ENCODE measurements around the gene PCBD2. TPM values are rescaled to one million over a fixed set of nuclear protein-coding genes. Genes with fewer than 3 reads are reported as not detected.

The PCBD2 gene
- total RNA-seq, 4 donors from 2014 or later = 8.0 to 12.8 (median 8.8) TPM

DNA sequence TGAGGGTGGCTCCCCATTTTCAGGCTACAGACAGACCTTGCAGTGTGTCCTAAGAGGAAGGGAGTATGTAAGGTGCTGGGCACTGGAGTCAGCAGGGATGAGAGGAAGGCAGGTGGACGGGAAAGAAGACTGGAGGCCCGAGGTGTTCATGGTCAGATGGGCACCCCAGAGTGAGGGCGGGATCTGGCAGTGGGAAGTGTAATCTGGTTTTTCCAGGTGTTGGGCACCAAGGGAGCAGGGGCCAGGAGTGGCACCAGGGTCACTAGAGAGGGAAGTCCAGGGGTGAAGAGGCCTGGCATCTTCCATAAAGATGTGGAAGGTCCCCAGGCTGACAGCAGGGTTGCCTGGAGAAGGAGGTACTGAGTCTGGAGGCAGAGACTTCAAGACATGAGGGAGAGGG, 99.4 kb downstream of the PCBD2 start:
- no peaks in the 10 kb centered on the region for H3K9me3 ChIP-seq
- 91 to 94% methylated on average over 3 of the region's 3 CpGs for WGBS, 2 donors
- intact Hi-C loops (cut with DNase I) = no loop called here
- no peak overlapping the region for H3K4me3 ChIP-seq
- no peaks in the 10 kb centered on the region for H3K4me1 ChIP-seq
- H3K27ac ChIP-seq = no peak overlapping the region
- peaks cover 0 to 1% (median 0%) of the 10 kb centered on the region in 3 donors for H3K36me3 ChIP-seq
- DNase-seq = no peak
- no peak for TF ChIP-seq POLR2A (IDR thresholded peaks at IDR 0.05)
- TF ChIP-seq, protein P1, sequence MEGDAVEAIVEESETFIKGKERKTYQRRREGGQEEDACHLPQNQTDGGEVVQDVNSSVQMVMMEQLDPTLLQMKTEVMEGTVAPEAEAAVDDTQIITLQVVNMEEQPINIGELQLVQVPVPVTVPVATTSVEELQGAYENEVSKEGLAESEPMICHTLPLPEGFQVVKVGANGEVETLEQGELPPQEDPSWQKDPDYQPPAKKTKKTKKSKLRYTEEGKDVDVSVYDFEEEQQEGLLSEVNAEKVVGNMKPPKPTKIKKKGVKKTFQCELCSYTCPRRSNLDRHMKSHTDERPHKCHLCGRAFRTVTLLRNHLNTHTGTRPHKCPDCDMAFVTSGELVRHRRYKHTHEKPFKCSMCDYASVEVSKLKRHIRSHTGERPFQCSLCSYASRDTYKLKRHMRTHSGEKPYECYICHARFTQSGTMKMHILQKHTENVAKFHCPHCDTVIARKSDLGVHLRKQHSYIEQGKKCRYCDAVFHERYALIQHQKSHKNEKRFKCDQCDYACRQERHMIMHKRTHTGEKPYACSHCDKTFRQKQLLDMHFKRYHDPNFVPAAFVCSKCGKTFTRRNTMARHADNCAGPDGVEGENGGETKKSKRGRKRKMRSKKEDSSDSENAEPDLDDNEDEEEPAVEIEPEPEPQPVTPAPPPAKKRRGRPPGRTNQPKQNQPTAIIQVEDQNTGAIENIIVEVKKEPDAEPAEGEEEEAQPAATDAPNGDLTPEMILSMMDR (IDR thresholded peaks at IDR 0.05) = no peak
- no peaks in the 10 kb centered on the region for H3K27me3 ChIP-seq

DNA sequence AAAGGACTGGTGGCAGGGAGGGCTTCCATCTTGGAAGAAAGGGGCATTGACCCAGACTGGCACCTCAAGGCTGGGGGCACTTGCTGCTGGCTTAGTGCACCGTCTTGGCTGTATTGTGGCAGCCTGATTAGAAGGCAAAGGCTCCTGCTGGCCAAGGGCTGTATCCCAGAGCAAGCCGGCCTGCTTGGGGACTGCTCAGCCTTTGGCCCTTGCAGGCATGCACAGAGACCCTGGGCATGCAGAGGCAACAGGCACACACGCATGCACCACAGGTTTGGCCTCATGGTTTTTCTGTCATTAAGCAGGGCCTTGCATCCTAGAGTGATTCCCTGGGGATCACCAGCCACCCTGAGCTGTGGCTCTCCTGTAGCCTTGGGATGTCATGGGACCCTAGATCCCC, 100.1 kb downstream of the PCBD2 start:
- peaks cover 0 to 6% (median 0%) of the 10 kb centered on the region in 3 donors for H3K36me3 ChIP-seq
- no peaks in the 10 kb centered on the region for H3K27me3 ChIP-seq
- H3K9me3 ChIP-seq = no peaks in the 10 kb centered on the region
- no peaks in the 10 kb centered on the region for H3K4me1 ChIP-seq
- intact Hi-C loops (cut with DNase I) = no loop called here
- H3K27ac ChIP-seq = no peak overlapping the region
- no peak for TF ChIP-seq POLR2A (IDR thresholded peaks at IDR 0.05)
- TF ChIP-seq, protein P1 (IDR thresholded peaks at IDR 0.05) = no peak
- WGBS, 2 donors = 80% methylated on average over 2 of the region's 3 CpGs; no CpG with 5 or more reads in 1 of the 2 donors
- no peak overlapping the region for H3K4me3 ChIP-seq
- no peak for DNase-seq

DNA sequence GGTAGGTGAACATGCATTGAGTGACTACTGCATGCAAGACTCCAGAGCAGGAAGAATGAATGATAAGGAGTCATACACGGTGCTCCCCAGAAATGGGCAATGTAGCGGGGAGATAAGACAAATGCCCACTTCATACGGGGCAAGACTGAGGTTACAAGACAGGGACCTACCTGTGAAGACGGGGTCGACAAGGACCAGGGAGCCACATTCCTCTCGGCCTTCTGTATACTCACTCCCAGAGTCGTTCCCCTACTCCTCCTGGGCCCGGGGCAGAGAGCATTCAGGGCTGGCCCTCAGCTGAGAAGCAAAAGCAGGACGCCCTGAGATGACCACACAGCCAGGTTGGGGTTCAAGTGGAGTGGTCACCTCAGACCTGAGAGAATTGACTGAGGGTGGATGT, 102.4 kb downstream of the PCBD2 start:
- Histone ChIP-seq H3K27me3 (no peaks in the 10 kb centered on the region), H3K27ac (no peak overlapping the region), H3K9me3 (no peaks in the 10 kb centered on the region), H3K36me3 (peaks cover 0 to 6% (median 0%) of the 10 kb centered on the region in 3 donors), H3K4me3 (no peak overlapping the region), H3K4me1 (peaks cover 0 to 1% (median 0%) of the 10 kb centered on the region in 3 donors)
- no peak for DNase-seq
- TF ChIP-seq, protein P1 (IDR thresholded peaks at IDR 0.05) = no peak
- TF ChIP-seq POLR2A (IDR thresholded peaks at IDR 0.05) = no peak
- WGBS, 2 donors = 89 to 92% methylated on average over 8 to 9 of the region's 9 CpGs
- intact Hi-C loops (cut with DNase I) = no loop called here

DNA sequence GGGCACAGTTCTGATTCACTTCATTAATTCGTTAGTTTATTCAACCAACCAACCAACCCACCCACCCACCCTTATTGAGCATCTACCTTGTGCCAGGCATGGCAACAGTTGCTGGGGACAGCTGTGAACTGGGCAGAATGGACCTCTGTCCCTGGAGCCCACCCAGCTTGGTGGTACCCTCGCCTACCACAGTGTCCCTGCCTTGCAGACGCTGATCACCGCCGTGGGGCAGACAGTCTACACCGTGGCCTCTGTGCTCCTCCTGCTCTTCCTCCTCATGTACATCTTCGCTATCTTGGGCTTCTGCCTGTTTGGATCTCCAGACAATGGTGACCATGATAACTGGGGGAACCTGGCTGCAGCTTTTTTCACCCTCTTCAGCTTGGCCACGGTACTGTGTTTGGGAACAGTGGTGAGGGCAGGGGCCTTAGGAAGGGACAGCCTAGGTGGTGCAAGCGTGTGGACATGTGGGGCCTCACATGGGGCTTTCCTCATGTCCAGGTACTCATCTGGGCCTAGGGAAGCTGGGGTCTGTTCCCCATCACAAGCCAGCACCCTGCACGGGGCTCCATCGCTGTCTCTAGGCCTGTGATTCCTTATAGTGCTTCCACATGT, 102.9 kb downstream of the PCBD2 start:
- Histone ChIP-seq H3K27me3 (no peaks in the 10 kb centered on the region), H3K4me3 (no peak overlapping the region), H3K4me1 (peaks cover 0 to 7% (median 3%) of the 10 kb centered on the region in 3 donors), H3K9me3 (no peaks in the 10 kb centered on the region), H3K27ac (no peak overlapping the region), H3K36me3 (peaks cover 0 to 6% (median 0%) of the 10 kb centered on the region in 3 donors)
- intact Hi-C loops (cut with DNase I) = no loop called here
- DNase-seq = no peak
- 84 to 85% methylated on average over 5 to 9 of the region's 11 CpGs for WGBS, 2 donors
- TF ChIP-seq, protein P1 (IDR thresholded peaks at IDR 0.05) = no peak
- TF ChIP-seq POLR2A (IDR thresholded peaks at IDR 0.05) = no peak

DNA sequence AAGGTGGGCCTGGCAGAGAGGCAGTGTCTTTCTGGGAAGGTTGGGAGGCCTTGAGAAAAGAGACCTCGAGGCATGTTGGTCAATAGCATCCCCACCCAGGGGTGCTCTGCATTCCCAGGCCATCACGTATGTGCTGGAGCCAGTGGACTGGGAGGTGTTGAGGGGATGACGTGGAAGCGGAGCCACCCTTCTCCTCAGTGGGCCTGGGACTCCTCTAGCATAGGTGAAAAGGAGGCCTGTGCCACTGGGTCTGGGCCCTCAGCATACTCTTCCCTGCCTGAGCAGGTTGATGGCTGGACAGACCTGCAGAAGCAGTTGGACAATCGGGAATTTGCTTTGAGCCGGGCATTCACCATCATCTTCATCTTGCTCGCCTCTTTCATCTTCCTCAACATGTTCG, 103.6 kb downstream of the PCBD2 start:
- Histone ChIP-seq H3K4me3 (no peak overlapping the region), H3K9me3 (no peaks in the 10 kb centered on the region), H3K4me1 (peaks cover 3 to 14% (median 10%) of the 10 kb centered on the region in 3 donors), H3K27me3 (no peaks in the 10 kb centered on the region), H3K36me3 (peaks cover 0 to 6% (median 0%) of the 10 kb centered on the region in 3 donors), H3K27ac (no peak overlapping the region)
- intact Hi-C loops (cut with DNase I) = no loop called here
- WGBS, 2 donors = 88 to 100% methylated on average over 4 to 6 of the region's 8 CpGs
- no peak for DNase-seq
- TF ChIP-seq POLR2A (IDR thresholded peaks at IDR 0.05) = no peak
- TF ChIP-seq, protein P1 (IDR thresholded peaks at IDR 0.05) = no peak

Data from esophagus squamous epithelium (tissue), 5 donors.